Calu3 (cell line): ENCODE results near the gene ADGRA3. TPM values are rescaled to one million over a fixed set of nuclear protein-coding genes. Genes with fewer than 3 reads are reported as not detected.
A peak's percentile ranks its signal among the peaks of the same experiment; 100 is the strongest.

Experiments
- BruUV-seq: library from RNA; stranded (reverse); fragments of 400-500 nt; replicated peaks from 2 replicates; lab custom pipeline; 2021; lab: Mats Ljungman, UMichigan
- CTCF ChIA-PET: fragments of 300-600 bp; sonication (Branson Sonifier 250); formaldehyde crosslinking; loops from one replicate; lab custom pipeline; 2022; ENCODE audit warnings: antibody characterized with exemption; lab: Charles Lee
- DNase-seq: peaks from one replicate; pipeline ENCODE4 v3.0.0; 2022
- H3K27ac Mint-ChIP-seq: one replicate; pipeline ENCODE4 v1.8.0; 2022; ENCODE audit warnings: mixed read lengths; ENCODE audit not compliant: unreplicated experiment
- H3K27me3 Mint-ChIP-seq: one replicate; pipeline ENCODE4 v1.8.0; 2022; ENCODE audit warnings: mixed read lengths; ENCODE audit not compliant: unreplicated experiment
- H3K36me3 Mint-ChIP-seq: one replicate; pipeline ENCODE4 v1.8.0; 2022; ENCODE audit warnings: mild to moderate bottlenecking, moderate library complexity, mixed read lengths; ENCODE audit not compliant: insufficient read depth, unreplicated experiment
- H3K4me1 Mint-ChIP-seq: one replicate; pipeline ENCODE4 v1.8.0; 2022; ENCODE audit warnings: mild to moderate bottlenecking, low read depth, mixed read lengths; ENCODE audit not compliant: unreplicated experiment
- H3K4me3 Mint-ChIP-seq: one replicate; pipeline ENCODE4 v1.8.0; 2022; ENCODE audit warnings: mild to moderate bottlenecking, low read depth, moderate library complexity, mixed read lengths; ENCODE audit not compliant: unreplicated experiment
- H3K9me3 Mint-ChIP-seq: one replicate; pipeline ENCODE4 v1.8.0; 2022; ENCODE audit warnings: low read depth, mixed read lengths; ENCODE audit not compliant: unreplicated experiment
- intact Hi-C: fragments of 100-400 bp; cut with micrococcal nuclease; formaldehyde crosslinking; loops from one replicate; pipeline ENCODE4 v1.10.0; 2022; ENCODE audit not compliant: unreplicated experiment
- total RNA-seq: library from RNA; stranded (reverse); gene quantifications from 2 replicates; pipeline ENCODE4 v1.2.3, GENCODE V29; 2022
- TF ChIP-seq, protein P1 (sequence below): fragments of 200-600 bp; IDR thresholded peaks from one replicate; pipeline ENCODE4 v1.8.0; 2022; ENCODE audit warnings: antibody characterized with exemption; ENCODE audit not compliant: unreplicated experiment

Gene ADGRA3
- total RNA-seq, 1 experiment from 2014 or later = 63.2 TPM

DNA sequence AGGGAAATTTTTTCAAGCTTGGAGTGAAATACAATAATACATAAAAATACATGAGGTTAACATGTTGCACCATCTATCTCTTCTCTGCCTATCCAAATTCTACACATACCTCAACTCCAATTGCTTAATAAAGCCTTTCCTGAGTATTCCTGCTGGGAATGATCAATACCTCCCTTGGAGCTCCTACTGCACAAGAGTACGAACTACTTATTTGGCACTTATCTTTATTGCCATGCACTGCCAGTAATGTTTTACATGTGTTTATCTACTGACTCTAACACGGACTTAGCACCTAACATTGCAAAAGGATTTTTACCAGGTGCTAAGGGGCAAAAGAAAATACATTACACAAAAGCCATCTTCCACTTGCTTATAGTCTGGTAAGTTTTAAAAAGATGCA lies 80.2 kb downstream of the ADGRA3 start:
- Mint-ChIP-seq H3K27ac (no peak overlapping the region), H3K36me3 (peaks cover 16% of the 10 kb centered on the region)
- TF ChIP-seq, protein P1, sequence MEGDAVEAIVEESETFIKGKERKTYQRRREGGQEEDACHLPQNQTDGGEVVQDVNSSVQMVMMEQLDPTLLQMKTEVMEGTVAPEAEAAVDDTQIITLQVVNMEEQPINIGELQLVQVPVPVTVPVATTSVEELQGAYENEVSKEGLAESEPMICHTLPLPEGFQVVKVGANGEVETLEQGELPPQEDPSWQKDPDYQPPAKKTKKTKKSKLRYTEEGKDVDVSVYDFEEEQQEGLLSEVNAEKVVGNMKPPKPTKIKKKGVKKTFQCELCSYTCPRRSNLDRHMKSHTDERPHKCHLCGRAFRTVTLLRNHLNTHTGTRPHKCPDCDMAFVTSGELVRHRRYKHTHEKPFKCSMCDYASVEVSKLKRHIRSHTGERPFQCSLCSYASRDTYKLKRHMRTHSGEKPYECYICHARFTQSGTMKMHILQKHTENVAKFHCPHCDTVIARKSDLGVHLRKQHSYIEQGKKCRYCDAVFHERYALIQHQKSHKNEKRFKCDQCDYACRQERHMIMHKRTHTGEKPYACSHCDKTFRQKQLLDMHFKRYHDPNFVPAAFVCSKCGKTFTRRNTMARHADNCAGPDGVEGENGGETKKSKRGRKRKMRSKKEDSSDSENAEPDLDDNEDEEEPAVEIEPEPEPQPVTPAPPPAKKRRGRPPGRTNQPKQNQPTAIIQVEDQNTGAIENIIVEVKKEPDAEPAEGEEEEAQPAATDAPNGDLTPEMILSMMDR = no peak

DNA sequence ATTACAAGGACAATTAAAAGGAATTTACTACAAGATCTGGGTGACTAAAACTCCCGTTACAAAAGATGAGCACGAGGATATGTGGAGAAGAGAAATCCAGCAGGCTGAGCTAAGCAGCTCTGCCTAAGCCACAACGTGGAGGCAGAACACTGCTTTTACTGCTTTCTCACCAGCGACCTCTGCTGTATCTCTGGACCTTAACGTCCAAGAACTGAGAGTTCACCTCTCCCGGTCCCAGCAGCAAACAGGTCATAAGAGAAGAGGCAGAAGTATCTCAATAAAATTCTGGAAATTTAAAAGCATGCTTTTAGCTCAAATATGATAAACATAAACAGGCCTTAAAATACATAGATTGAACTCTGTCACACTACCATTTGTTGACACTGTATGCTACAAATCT lies 81.0 kb downstream of the ADGRA3 start:
- intact Hi-C loops = no loop called here
- Mint-ChIP-seq H3K9me3 (no peaks in the 10 kb centered on the region), H3K4me1 (no peaks in the 10 kb centered on the region), H3K27me3 (no peaks in the 10 kb centered on the region), H3K4me3 (no peak overlapping the region), H3K27ac (no peak overlapping the region), H3K36me3 (peaks cover 15% of the 10 kb centered on the region)
- CTCF ChIA-PET = interaction anchor here (0.6 to 1.4 kb wide), 2 partner anchors 141 to 173 kb away, joined by 3 to 5 read pairs; no protein-coding TSS in a partner anchor
- peak; percentile 28 for DNase-seq
- TF ChIP-seq, protein P1 = no peak
- BruUV-seq = no TSS peak

More for the DNA sequence above, 80.2 kb downstream of the ADGRA3 start:
- CTCF ChIA-PET = no interaction called here
- H3K4me3 Mint-ChIP-seq = no peak overlapping the region
- intact Hi-C loops = no loop called here
- H3K4me1 Mint-ChIP-seq = no peaks in the 10 kb centered on the region
- no peaks in the 10 kb centered on the region for H3K27me3 Mint-ChIP-seq
- H3K9me3 Mint-ChIP-seq = no peaks in the 10 kb centered on the region
- BruUV-seq = no TSS peak
- no peak for DNase-seq

DNA sequence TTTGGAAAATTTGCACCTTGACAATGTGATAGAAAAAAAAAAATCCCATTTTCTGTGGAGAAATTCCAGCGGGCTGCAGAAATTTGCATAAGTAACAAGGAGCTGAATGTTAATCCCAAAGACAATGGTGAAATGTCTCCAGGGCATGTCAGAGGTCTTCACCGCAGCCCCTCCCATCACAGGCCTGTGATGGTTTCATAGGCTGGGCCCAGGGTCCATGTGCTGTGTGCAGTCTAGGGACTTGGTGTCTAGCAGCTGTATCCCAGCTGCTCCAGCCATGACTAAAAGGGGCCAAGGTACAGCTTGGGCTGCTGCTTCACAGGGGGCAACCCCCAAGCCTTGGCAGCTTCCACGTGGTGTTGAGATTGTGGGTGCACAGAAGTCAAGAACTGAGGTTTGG lies 85.2 kb downstream of the ADGRA3 start:
- H3K27me3 Mint-ChIP-seq = no peaks in the 10 kb centered on the region
- no peaks in the 10 kb centered on the region for H3K9me3 Mint-ChIP-seq
- CTCF ChIA-PET = no interaction called here
- DNase-seq = no peak
- no peaks in the 10 kb centered on the region for H3K4me1 Mint-ChIP-seq
- no peak overlapping the region for H3K4me3 Mint-ChIP-seq
- peaks cover 23% of the 10 kb centered on the region for H3K36me3 Mint-ChIP-seq
- no peak overlapping the region for H3K27ac Mint-ChIP-seq
- TF ChIP-seq, protein P1 = no peak
- no TSS peak for BruUV-seq
- intact Hi-C loops = no loop called here

DNA sequence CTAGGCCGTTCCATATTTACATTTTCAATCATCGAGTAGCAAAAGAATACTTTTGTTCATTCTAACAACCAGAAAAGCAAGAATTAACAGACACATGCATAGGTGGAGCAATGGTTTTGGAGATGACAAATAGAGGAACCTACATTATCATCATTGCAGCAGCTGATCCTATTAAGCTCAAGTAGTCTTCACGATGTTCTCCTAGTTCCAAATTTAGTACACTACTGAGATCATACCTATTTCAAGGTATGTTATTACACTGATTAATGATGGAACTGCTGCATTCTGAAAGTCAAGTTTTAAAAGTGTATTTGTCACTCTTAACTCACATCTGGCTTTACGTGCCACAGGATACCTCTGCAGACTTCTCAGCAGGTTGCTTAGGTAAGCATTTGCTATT lies 87.4 kb downstream of the ADGRA3 start:
- DNase-seq = no peak
- intact Hi-C loops = no loop called here
- Mint-ChIP-seq H3K36me3 (peaks cover 17% of the 10 kb centered on the region), H3K4me3 (no peak overlapping the region), H3K27me3 (no peaks in the 10 kb centered on the region), H3K27ac (no peak overlapping the region), H3K4me1 (no peaks in the 10 kb centered on the region), H3K9me3 (no peaks in the 10 kb centered on the region)
- CTCF ChIA-PET = no interaction called here
- TF ChIP-seq, protein P1 = no peak
- BruUV-seq = no TSS peak
